Activated naive CD4-positive, alpha-beta T cell treated with anti-CD3 and anti-CD28 coated beads for 36 hours (primary cell): Measurements from ENCODE around the gene AP3S1. TPM values are rescaled to one million over a fixed set of nuclear protein-coding genes. Genes with fewer than 3 reads are reported as not detected.
"Not testable (repeated sequence)": the region's sequence is repeated elsewhere in the genome, so short reads cannot be mapped to it uniquely, and the experiment has no call there.

Source experiments
- CTCF ChIA-PET: fragments of 350-600 bp; sonication (Branson Sonifier 250); formaldehyde crosslinking; loops from one replicate; lab custom pipeline; 2021; ENCODE audit warnings: antibody characterized with exemption; lab: Charles Lee
- DNase-seq: peaks from one replicate; pipeline ENCODE4 v3.0.0-alpha.2; 2020
- H3K27ac Mint-ChIP-seq: one replicate; pipeline ENCODE4 v1.8.0; 2021; ENCODE audit warnings: mild to moderate bottlenecking, mixed read lengths
- H3K27me3 Mint-ChIP-seq: one replicate; pipeline ENCODE4 v1.8.0; 2021; ENCODE audit warnings: low read depth, mixed read lengths
- H3K36me3 Mint-ChIP-seq: one replicate; pipeline ENCODE4 v1.8.0; 2021; ENCODE audit warnings: low read depth, mixed read lengths
- H3K4me1 Mint-ChIP-seq: one replicate; pipeline ENCODE4 v1.8.0; 2021; ENCODE audit warnings: low read depth, mixed read lengths
- H3K4me3 Mint-ChIP-seq: one replicate; pipeline ENCODE4 v1.8.0; 2021; ENCODE audit warnings: mild to moderate bottlenecking, moderate library complexity, mixed read lengths
- H3K9me3 Mint-ChIP-seq: one replicate; pipeline ENCODE4 v1.8.0; 2021; ENCODE audit warnings: mixed read lengths
- intact Hi-C: fragments of 100-400 bp; cut with micrococcal nuclease; formaldehyde crosslinking; loops from one replicate; pipeline ENCODE4 v1.15.1; 2023
- total RNA-seq, 2 experiments: library from RNA; stranded (reverse); gene quantifications; one replicate each; pipeline ENCODE4 v1.2.3, GENCODE V29; 2021

The AP3S1 gene
- total RNA-seq, 2 experiments from 2014 or later = 56.6 to 57.8 TPM

GRCh38 chr5:115811406-115811805 is 30.3 kb upstream of the AP3S1 start:
- H3K27me3 Mint-ChIP-seq = peaks cover 45% of the 10 kb centered on the region
- intact Hi-C loops = no loop called here
- CTCF ChIA-PET = no interaction called here

GRCh38 chr5:115812372-115812771 is 29.4 kb upstream of the AP3S1 start:
- no peak overlapping the region for H3K4me3 Mint-ChIP-seq
- no peak overlapping the region for H3K27ac Mint-ChIP-seq
- no peaks in the 10 kb centered on the region for H3K36me3 Mint-ChIP-seq
- CTCF ChIA-PET = interaction anchor here (0.6 kb wide), 2 partner anchors 16 to 198 kb away, joined by 3 to 4 read pairs; no protein-coding TSS in a partner anchor
- H3K27me3 Mint-ChIP-seq = peaks cover 50% of the 10 kb centered on the region
- peaks cover 17% of the 10 kb centered on the region for H3K4me1 Mint-ChIP-seq
- DNase-seq = no peak
- intact Hi-C loops = no loop called here
- no peaks in the 10 kb centered on the region for H3K9me3 Mint-ChIP-seq

More at GRCh38 chr5:115811406-115811805, 30.3 kb upstream of the AP3S1 start:
- Mint-ChIP-seq H3K27ac (no peak overlapping the region), H3K36me3 (no peaks in the 10 kb centered on the region), H3K4me3 (no peak overlapping the region), H3K9me3 (no peaks in the 10 kb centered on the region), H3K4me1 (peaks cover 23% of the 10 kb centered on the region)
- DNase-seq = no peak

GRCh38 chr5:115813719-115814118 is 28.0 kb upstream of the AP3S1 start:
- Mint-ChIP-seq H3K27me3 (peaks cover 58% of the 10 kb centered on the region), H3K36me3 (no peaks in the 10 kb centered on the region), H3K27ac (no peak overlapping the region), H3K4me3 (no peak overlapping the region), H3K9me3 (no peaks in the 10 kb centered on the region), H3K4me1 (peaks cover 13% of the 10 kb centered on the region)
- intact Hi-C loops = no loop called here
- DNase-seq = no peak
- CTCF ChIA-PET = interaction anchor here (0.6 to 1.4 kb wide), 3 partner anchors 255 to 561 kb away, joined by 3 to 5 read pairs (median 3); no protein-coding TSS in a partner anchor

- H3K27me3 Mint-ChIP-seq = peaks cover 67% of the 10 kb centered on the region
- H3K4me3 Mint-ChIP-seq = peak overlapping the region; percentile 53
- H3K4me1 Mint-ChIP-seq = peaks cover 13% of the 10 kb centered on the region
- no peaks in the 10 kb centered on the region for H3K9me3 Mint-ChIP-seq
- intact Hi-C loops = loop anchor here (1.0 kb wide), 1 partner anchor 26 kb away; the partner anchor contains the start of genes AP3S1 and ATG12
- no peak overlapping the region for H3K27ac Mint-ChIP-seq
- no peak for DNase-seq
- CTCF ChIA-PET = interaction anchor here (1.1 to 1.4 kb wide), 2 partner anchors 16 to 253 kb away, joined by 3 to 5 read pairs; no protein-coding TSS in a partner anchor
- no peaks in the 10 kb centered on the region for H3K36me3 Mint-ChIP-seq
Observed at GRCh38 chr5:115815006-115815692, 26.6 kb upstream of the AP3S1 start.

- intact Hi-C loops = loop anchor here (1.0 kb wide), 1 partner anchor 26 kb away; the partner anchor contains the start of genes AP3S1 and ATG12
- Mint-ChIP-seq H3K36me3 (no peaks in the 10 kb centered on the region), H3K4me3 (peak overlapping the region; percentile 61), H3K4me1 (peaks cover 13% of the 10 kb centered on the region), H3K9me3 (no peaks in the 10 kb centered on the region), H3K27ac (no peak overlapping the region), H3K27me3 (peaks cover 70% of the 10 kb centered on the region)
- CTCF ChIA-PET = interaction anchor here (1.1 kb wide), 1 partner anchor 15 kb away, joined by 3 read pairs; no protein-coding TSS in a partner anchor
- no peak for DNase-seq
Observed at GRCh38 chr5:115815693-115816225, 26.0 kb upstream of the AP3S1 start.

GRCh38 chr5:115816226-115817081 is 25.3 kb upstream of the AP3S1 start, which contains the start of gene CDO1:
TSS of gene CDO1 (minus strand) at chr5:115816659. CDS start at chr5:115816397, 262 bp downstream.
- CTCF ChIA-PET = interaction anchor here (0.6 to 1.1 kb wide), 2 partner anchors 9 to 15 kb away, joined by 3 to 4 read pairs; no protein-coding TSS in a partner anchor
- no peaks in the 10 kb centered on the region for H3K9me3 Mint-ChIP-seq
- intact Hi-C loops = no loop called here
- peak; percentile 37 for DNase-seq
- H3K36me3 Mint-ChIP-seq = no peaks in the 10 kb centered on the region
- peaks cover 13% of the 10 kb centered on the region for H3K4me1 Mint-ChIP-seq
- H3K27ac Mint-ChIP-seq = no peak within 1 kb of the TSS
- H3K4me3 Mint-ChIP-seq = peak within 1 kb of the TSS; percentile 61
- peaks cover 68% of the 10 kb centered on the region for H3K27me3 Mint-ChIP-seq

GRCh38 chr5:115817386-115817785 is 24.3 kb upstream of the AP3S1 start:
- Mint-ChIP-seq H3K9me3 (no peaks in the 10 kb centered on the region), H3K4me1 (peaks cover 13% of the 10 kb centered on the region), H3K27ac (no peak overlapping the region), H3K4me3 (no peak overlapping the region), H3K36me3 (no peaks in the 10 kb centered on the region), H3K27me3 (peaks cover 68% of the 10 kb centered on the region)
- DNase-seq = no peak
- intact Hi-C loops = no loop called here
- CTCF ChIA-PET = no interaction called here

GRCh38 chr5:115818821-115819220 is 22.9 kb upstream of the AP3S1 start:
- CTCF ChIA-PET = no interaction called here
- peaks cover 58% of the 10 kb centered on the region for H3K27me3 Mint-ChIP-seq
- H3K4me3 Mint-ChIP-seq = no peak overlapping the region
- peaks cover 13% of the 10 kb centered on the region for H3K4me1 Mint-ChIP-seq
- peaks cover 2% of the 10 kb centered on the region for H3K9me3 Mint-ChIP-seq
- H3K27ac Mint-ChIP-seq = no peak overlapping the region
- intact Hi-C loops = no loop called here
- DNase-seq = no peak
- no peaks in the 10 kb centered on the region for H3K36me3 Mint-ChIP-seq

- DNase-seq = no peak
- no peaks in the 10 kb centered on the region for H3K36me3 Mint-ChIP-seq
- peaks cover 4% of the 10 kb centered on the region for H3K4me1 Mint-ChIP-seq
- no peak overlapping the region for H3K4me3 Mint-ChIP-seq
- H3K27me3 Mint-ChIP-seq = peaks cover 42% of the 10 kb centered on the region
- H3K27ac Mint-ChIP-seq = no peak overlapping the region
- peaks cover 13% of the 10 kb centered on the region for H3K9me3 Mint-ChIP-seq
- intact Hi-C loops = no loop called here
- CTCF ChIA-PET = interaction anchor here (2.2 kb wide), 1 partner anchor 187 kb away, joined by 4 read pairs; no protein-coding TSS in a partner anchor
Observed at GRCh38 chr5:115820846-115821245, 20.9 kb upstream of the AP3S1 start.

GRCh38 chr5:115824983-115825382 is 16.8 kb upstream of the AP3S1 start:
- CTCF ChIA-PET = not testable (repeated sequence)

GRCh38 chr5:115825948-115826347 is 15.8 kb upstream of the AP3S1 start:
- H3K27ac Mint-ChIP-seq = no peak overlapping the region
- H3K9me3 Mint-ChIP-seq = peaks cover 18% of the 10 kb centered on the region
- H3K4me1 Mint-ChIP-seq = peaks cover 2% of the 10 kb centered on the region

More at GRCh38 chr5:115824983-115825382, 16.8 kb upstream of the AP3S1 start:
- intact Hi-C loops, H3K4me3 Mint-ChIP-seq, H3K27ac Mint-ChIP-seq, DNase-seq, H3K4me1 Mint-ChIP-seq: not testable (repeated sequence)
- peaks cover 18% of the 10 kb centered on the region for H3K9me3 Mint-ChIP-seq
- H3K36me3 Mint-ChIP-seq = peaks cover 18% of the 10 kb centered on the region
- peaks cover 16% of the 10 kb centered on the region for H3K27me3 Mint-ChIP-seq

More at GRCh38 chr5:115825948-115826347, 15.8 kb upstream of the AP3S1 start:
- peaks cover 9% of the 10 kb centered on the region for H3K27me3 Mint-ChIP-seq
- CTCF ChIA-PET = interaction anchor here (0.6 kb wide), 1 partner anchor 10 kb away, joined by 4 read pairs; the partner anchor contains the start of gene CDO1
- DNase-seq = no peak
- no peak overlapping the region for H3K4me3 Mint-ChIP-seq
- peaks cover 18% of the 10 kb centered on the region for H3K36me3 Mint-ChIP-seq
- intact Hi-C loops = no loop called here
